ENCODE measurements around the gene RET. TPM values are rescaled to one million over a fixed set of nuclear protein-coding genes. Genes with fewer than 3 reads are reported as not detected.

The RET gene
- total RNA-seq, 4 donors from 2014 or later: 0.20 to 8.5 (median 0.70) TPM

GRCh38 chr10:43106256-43107091, 29.6 kb downstream of the RET start:
- TF ChIP-seq EP300 (IDR thresholded peaks at IDR 0.05) (no peak), POLR2A (IDR thresholded peaks at IDR 0.05) (no peak), CTCF (IDR thresholded peaks at IDR 0.05) (no peak)
- Histone ChIP-seq H3K9me3 (no peaks in the 10 kb centered on the region), H3K4me3 (no peak overlapping the region), H3K27me3 (peaks cover 0 to 11% of the 10 kb centered on the region in 2 donors), H3K4me1 (peaks cover 0 to 16% (median 7%) of the 10 kb centered on the region in 4 donors), H3K36me3 (no peaks in the 10 kb centered on the region), H3K27ac (no peak overlapping the region)
- DNase-seq (ENCODE audit: low spot score in 2 of 2): no peak
- WGBS, 2 donors: 83 to 88% methylated on average over 13 to 23 of the region's 28 CpGs

- H3K27me3 ChIP-seq: peaks cover 0 to 11% of the 10 kb centered on the region in 2 donors
- H3K27ac ChIP-seq: no peak overlapping the region
- 93 to 95% methylated on average over 11 to 12 of the region's 12 CpGs for WGBS, 2 donors
- TF ChIP-seq CTCF (IDR thresholded peaks at IDR 0.05) (no peak), POLR2A (IDR thresholded peaks at IDR 0.05) (no peak), EP300 (IDR thresholded peaks at IDR 0.05) (no peak)
- peaks cover 0 to 16% (median 7%) of the 10 kb centered on the region in 4 donors for H3K4me1 ChIP-seq
- DNase-seq (ENCODE audit: low spot score in 2 of 2): no peak
- no peaks in the 10 kb centered on the region for H3K36me3 ChIP-seq
- no peak overlapping the region for H3K4me3 ChIP-seq
- H3K9me3 ChIP-seq: no peaks in the 10 kb centered on the region
These were observed 32.1 kb downstream of the RET start for GRCh38 chr10:43108951-43109350.

- H3K27ac ChIP-seq: no peak overlapping the region
- H3K4me1 ChIP-seq: peaks cover 0 to 12% (median 4%) of the 10 kb centered on the region in 4 donors
- H3K4me3 ChIP-seq: no peak overlapping the region
- DNase-seq (ENCODE audit: low spot score in 2 of 2): no peak
- peaks cover 0 to 4% of the 10 kb centered on the region in 2 donors for H3K27me3 ChIP-seq
- WGBS, 2 donors: 76 to 82% methylated on average over 20 of the region's 20 CpGs
- no peaks in the 10 kb centered on the region for H3K36me3 ChIP-seq
- no peaks in the 10 kb centered on the region for H3K9me3 ChIP-seq
- TF ChIP-seq CTCF (IDR thresholded peaks at IDR 0.05) (no peak), POLR2A (IDR thresholded peaks at IDR 0.05) (no peak), EP300 (IDR thresholded peaks at IDR 0.05) (no peak)
These were observed 32.9 kb downstream of the RET start for GRCh38 chr10:43109671-43110249.

GRCh38 chr10:43110338-43111071, 33.6 kb downstream of the RET start:
- no peaks in the 10 kb centered on the region for H3K36me3 ChIP-seq
- H3K4me1 ChIP-seq: peaks cover 0 to 5% (median 0%) of the 10 kb centered on the region in 4 donors
- H3K4me3 ChIP-seq: no peak overlapping the region
- no peak overlapping the region for H3K27ac ChIP-seq
- WGBS, 2 donors: 43 to 45% methylated on average over 7 of the region's 7 CpGs
- no peak for DNase-seq (ENCODE audit: low spot score in 2 of 2)
- TF ChIP-seq EP300 (IDR thresholded peaks at IDR 0.05) (no peak), CTCF (IDR thresholded peaks at IDR 0.05) (no peak), POLR2A (IDR thresholded peaks at IDR 0.05) (no peak)
- no peaks in the 10 kb centered on the region for H3K9me3 ChIP-seq
- H3K27me3 ChIP-seq: no peaks in the 10 kb centered on the region

Measured in tibial nerve (tissue), 4 donors.